MCF 10A (cell line): Measurements from ENCODE around the gene RNF220. TPM values are rescaled to one million over a fixed set of nuclear protein-coding genes. Genes with fewer than 3 reads are reported as not detected.

ENCODE experiments used
- BruUV-seq: library from RNA; stranded (reverse); fragments of 400-500 nt; replicated peaks from 2 replicates; lab custom pipeline; 2021; lab: Mats Ljungman, UMichigan
- CTCF ChIA-PET: fragments of 300-600 bp; sonication (Branson Sonifier 250); formaldehyde crosslinking; extraction: SDS; loops from one replicate; lab custom pipeline; 2021; ENCODE audit warnings: antibody characterized with exemption, inconsistent platforms; lab: Yijun Ruan, JAX
- POLR2A ChIA-PET: fragments of 300-600, 350-650 bp; sonication (Branson Sonifier 250); formaldehyde crosslinking; extraction: SDS; loops from one replicate; lab custom pipeline; 2020; ENCODE audit warnings: antibody characterized with exemption, inconsistent platforms; lab: Yijun Ruan, JAX
- DNase-seq: peaks from one replicate; pipeline ENCODE4 v3.0.0-alpha.2; 2018; ENCODE audit not compliant: unreplicated experiment
- H3K27ac Mint-ChIP-seq: one replicate; pipeline ENCODE4 v1.8.0; 2022; ENCODE audit warnings: mild to moderate bottlenecking, low read depth, mixed read lengths; ENCODE audit not compliant: unreplicated experiment
- H3K27me3 Mint-ChIP-seq: one replicate; pipeline ENCODE4 v1.8.0; 2022; ENCODE audit warnings: mixed read lengths; ENCODE audit not compliant: insufficient read depth, unreplicated experiment
- H3K36me3 Mint-ChIP-seq: one replicate; pipeline ENCODE4 v1.8.0; 2022; ENCODE audit warnings: mild to moderate bottlenecking, moderate library complexity, mixed read lengths; ENCODE audit not compliant: insufficient read depth, unreplicated experiment
- H3K4me1 Mint-ChIP-seq: one replicate; pipeline ENCODE4 v1.8.0; 2022; ENCODE audit warnings: mixed read lengths; ENCODE audit not compliant: insufficient read depth, unreplicated experiment
- H3K4me3 Mint-ChIP-seq: one replicate; pipeline ENCODE4 v1.8.0; 2022; ENCODE audit warnings: mild to moderate bottlenecking, moderate library complexity, mixed read lengths; ENCODE audit not compliant: unreplicated experiment
- H3K9me3 Mint-ChIP-seq: one replicate; pipeline ENCODE4 v1.8.0; 2022; ENCODE audit warnings: mixed read lengths; ENCODE audit not compliant: unreplicated experiment
- intact Hi-C: fragments of 100-400 bp; cut with micrococcal nuclease; formaldehyde crosslinking; loops from 2 replicates; pipeline ENCODE4 v1.14.1; 2022
- total RNA-seq: library from RNA; stranded (reverse); gene quantifications from 2 replicates; pipeline ENCODE4 v1.2.3, GENCODE V29; 2022
- TF ChIP-seq, protein P1 (sequence below): fragments of 200-600 bp; IDR thresholded peaks from one replicate; pipeline ENCODE4 v1.8.0; 2022; ENCODE audit warnings: antibody characterized with exemption, mild to moderate bottlenecking; ENCODE audit not compliant: unreplicated experiment

The RNF220 gene
- total RNA-seq, 1 experiment from 2014 or later = 67.1 TPM

DNA sequence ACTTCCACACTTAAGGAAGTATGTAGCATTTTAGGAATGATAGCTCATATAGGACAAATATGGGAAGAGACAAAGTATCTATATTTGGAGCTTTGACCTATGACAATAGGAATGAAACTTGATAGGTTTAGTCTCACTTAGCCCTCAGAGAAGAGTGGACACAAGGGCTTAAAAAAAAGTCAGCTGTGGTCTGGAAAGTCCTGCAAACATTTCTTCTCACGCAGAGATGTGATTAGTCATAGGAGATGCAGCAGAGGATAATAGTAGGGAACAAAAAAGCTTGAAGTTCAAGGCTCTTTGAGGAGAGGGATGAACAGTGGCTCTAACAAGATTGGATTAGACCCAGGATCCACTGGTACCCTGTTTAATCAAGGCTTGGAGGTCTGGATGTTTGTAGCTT lies 14.8 kb upstream of the RNF220 start:
- no peaks in the 10 kb centered on the region for H3K36me3 Mint-ChIP-seq
- no TSS peak for BruUV-seq
- H3K4me1 Mint-ChIP-seq = no peaks in the 10 kb centered on the region
- H3K27me3 Mint-ChIP-seq = peaks cover 6% of the 10 kb centered on the region
- DNase-seq = peak; percentile 55
- H3K27ac Mint-ChIP-seq = no peak overlapping the region
- ChIA-PET CTCF (interaction anchor here (0.6 to 2.6 kb wide), 6 partner anchors 12 to 257 kb away, joined by 3 to 15 read pairs (median 4); no protein-coding TSS in a partner anchor), POLR2A (interaction anchor here (0.7 to 2.1 kb wide), 4 partner anchors 9 to 35 kb away, joined by 6 to 9 read pairs (median 6); no protein-coding TSS in a partner anchor)
- TF ChIP-seq, protein P1, sequence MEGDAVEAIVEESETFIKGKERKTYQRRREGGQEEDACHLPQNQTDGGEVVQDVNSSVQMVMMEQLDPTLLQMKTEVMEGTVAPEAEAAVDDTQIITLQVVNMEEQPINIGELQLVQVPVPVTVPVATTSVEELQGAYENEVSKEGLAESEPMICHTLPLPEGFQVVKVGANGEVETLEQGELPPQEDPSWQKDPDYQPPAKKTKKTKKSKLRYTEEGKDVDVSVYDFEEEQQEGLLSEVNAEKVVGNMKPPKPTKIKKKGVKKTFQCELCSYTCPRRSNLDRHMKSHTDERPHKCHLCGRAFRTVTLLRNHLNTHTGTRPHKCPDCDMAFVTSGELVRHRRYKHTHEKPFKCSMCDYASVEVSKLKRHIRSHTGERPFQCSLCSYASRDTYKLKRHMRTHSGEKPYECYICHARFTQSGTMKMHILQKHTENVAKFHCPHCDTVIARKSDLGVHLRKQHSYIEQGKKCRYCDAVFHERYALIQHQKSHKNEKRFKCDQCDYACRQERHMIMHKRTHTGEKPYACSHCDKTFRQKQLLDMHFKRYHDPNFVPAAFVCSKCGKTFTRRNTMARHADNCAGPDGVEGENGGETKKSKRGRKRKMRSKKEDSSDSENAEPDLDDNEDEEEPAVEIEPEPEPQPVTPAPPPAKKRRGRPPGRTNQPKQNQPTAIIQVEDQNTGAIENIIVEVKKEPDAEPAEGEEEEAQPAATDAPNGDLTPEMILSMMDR = no peak
- no peak overlapping the region for H3K4me3 Mint-ChIP-seq
- no peaks in the 10 kb centered on the region for H3K9me3 Mint-ChIP-seq
- intact Hi-C loops = no loop called here

DNA sequence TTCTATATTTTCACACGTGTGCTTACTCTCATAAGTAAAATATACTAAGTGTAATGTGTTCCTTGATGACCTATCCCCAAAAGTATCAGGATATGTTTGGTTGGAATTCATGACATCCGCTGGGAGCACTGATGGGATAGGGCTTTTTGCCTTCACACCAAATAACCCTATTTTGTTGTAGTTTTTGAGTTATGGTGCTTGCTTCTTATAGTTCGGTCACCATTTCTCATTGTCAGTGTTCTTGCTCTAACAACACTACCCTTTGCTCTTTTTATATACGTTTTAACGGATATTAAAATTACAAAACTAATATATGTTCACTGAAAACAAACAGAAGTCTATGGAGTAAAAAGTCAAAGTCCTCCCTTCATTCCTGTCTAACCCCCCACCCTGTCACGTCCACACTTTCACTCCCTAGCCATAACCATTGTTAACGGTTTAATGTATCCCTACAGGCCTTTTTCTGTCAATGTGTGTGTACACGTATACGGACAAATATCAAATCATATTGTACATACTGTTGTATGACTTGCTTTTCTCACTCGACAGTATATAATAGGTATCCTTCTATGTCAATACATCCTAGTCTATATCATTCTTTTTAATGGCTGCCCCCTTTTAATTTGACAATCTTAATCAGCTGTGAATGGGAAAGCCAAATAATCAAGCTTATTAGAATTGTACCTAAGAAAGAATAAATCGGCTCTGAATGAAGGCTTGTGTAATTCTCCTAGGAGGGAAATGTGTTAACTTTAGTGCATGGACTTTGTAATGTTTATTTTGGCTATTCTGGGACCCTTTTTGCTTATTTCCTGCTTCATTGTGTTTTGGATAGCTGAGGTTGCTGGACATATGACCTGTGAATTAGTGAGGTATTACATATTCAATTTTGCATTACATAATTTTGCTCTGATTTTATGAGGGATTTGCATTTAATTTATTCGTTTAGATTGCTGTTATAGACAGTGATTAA lies 3.5 kb upstream of the RNF220 start:
- POLR2A ChIA-PET = interaction anchor here (1.0 to 1.2 kb wide), 2 partner anchors 14 to 21 kb away, joined by 3 read pairs; no protein-coding TSS in a partner anchor
- H3K36me3 Mint-ChIP-seq = no peaks in the 10 kb centered on the region
- H3K27me3 Mint-ChIP-seq = peaks cover 8% of the 10 kb centered on the region
- no peak for DNase-seq
- CTCF ChIA-PET = interaction anchor here (0.9 kb wide), 1 partner anchor 158 kb away, joined by 4 read pairs; no protein-coding TSS in a partner anchor
- intact Hi-C loops = no loop called here
- no peak overlapping the region for H3K4me3 Mint-ChIP-seq
- H3K9me3 Mint-ChIP-seq = no peaks in the 10 kb centered on the region
- no peaks in the 10 kb centered on the region for H3K4me1 Mint-ChIP-seq
- TF ChIP-seq, protein P1 = no peak
- BruUV-seq = no TSS peak
- no peak overlapping the region for H3K27ac Mint-ChIP-seq

DNA sequence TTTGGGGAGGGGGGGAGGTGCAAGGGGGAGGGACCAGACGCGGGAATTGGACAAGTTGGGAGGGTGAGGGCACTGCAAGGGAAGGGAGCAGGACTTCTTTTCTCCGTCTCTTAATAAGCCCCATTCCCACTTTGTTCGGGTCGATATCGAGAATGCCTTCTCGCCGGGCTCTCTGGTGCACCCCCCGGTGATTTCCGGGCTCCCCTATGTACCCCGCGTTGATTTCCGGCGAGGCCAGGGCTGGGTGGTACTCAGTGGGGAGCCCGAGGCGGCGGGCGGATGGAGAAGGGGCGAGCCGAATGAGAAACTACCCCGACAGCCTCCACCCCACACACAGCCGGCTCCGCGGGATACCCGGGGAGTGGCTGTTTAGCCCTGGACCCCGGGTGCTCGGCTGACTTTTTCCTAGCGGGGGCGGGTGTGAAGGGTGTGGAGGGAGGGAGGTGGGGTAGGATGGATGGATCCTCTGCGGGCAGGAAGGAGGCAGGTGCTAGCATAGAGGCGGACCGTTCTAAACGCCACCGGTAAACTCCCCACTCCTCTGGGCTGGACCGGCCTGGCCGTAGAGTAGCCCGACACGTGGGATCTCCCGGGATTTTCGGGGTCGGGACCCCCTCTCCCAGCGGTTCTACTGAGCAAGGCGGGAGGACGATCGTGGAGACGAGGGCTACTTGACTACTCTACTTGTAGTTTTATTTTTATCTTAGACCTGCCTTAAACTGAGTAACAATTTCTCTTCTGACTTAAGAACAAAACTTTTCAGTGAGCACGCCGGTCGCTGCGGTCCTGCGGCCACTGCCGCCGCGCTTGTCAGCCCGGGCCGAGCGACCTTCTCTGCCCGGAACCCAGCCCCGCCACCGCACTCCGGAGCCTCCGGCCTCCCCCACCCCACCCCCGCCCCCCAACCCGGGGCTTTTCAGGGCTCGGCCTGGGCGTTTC lies 1.0 kb downstream of the RNF220 start:
- ChIA-PET POLR2A (no interaction called here), CTCF (no interaction called here)
- TF ChIP-seq, protein P1 = no peak
- no peaks in the 10 kb centered on the region for H3K27me3 Mint-ChIP-seq
- BruUV-seq = no TSS peak
- H3K9me3 Mint-ChIP-seq = no peaks in the 10 kb centered on the region
- H3K4me1 Mint-ChIP-seq = no peaks in the 10 kb centered on the region
- intact Hi-C loops = loop anchor here (1.0 kb wide), 1 partner anchor 189 kb away; no protein-coding TSS in a partner anchor
- peak; percentile 32 for DNase-seq
- H3K4me3 Mint-ChIP-seq = peak overlapping the region; percentile 79
- no peaks in the 10 kb centered on the region for H3K36me3 Mint-ChIP-seq
- H3K27ac Mint-ChIP-seq = no peak overlapping the region
